GM21529 (cell line): ENCODE data around the gene KCNAB2.

Experiments
- ATAC-seq: cut with Tn5 transposase; IDR thresholded peaks from one replicate; pipeline ENCODE4 v1.9.1; 2021; ENCODE audit not compliant: unreplicated experiment

The KCNAB2 gene

GRCh38 chr1:6144175-6144574 is 98.5 kb downstream of the KCNAB2 start:
- no peak for ATAC-seq

- no peak for ATAC-seq
These were observed 99.1 kb downstream of the KCNAB2 start for GRCh38 chr1:6144647-6145395.

- no peak for ATAC-seq
These were observed 99.7 kb downstream of the KCNAB2 start for GRCh38 chr1:6145396-6145750.

GRCh38 chr1:6145864-6146410 is 100.2 kb downstream of the KCNAB2 start:
- no peak for ATAC-seq

- ATAC-seq: no peak
These were observed 103.0 kb downstream of the KCNAB2 start for GRCh38 chr1:6148497-6149241.

- ATAC-seq: no peak
These were observed 103.9 kb downstream of the KCNAB2 start for GRCh38 chr1:6149597-6149996.

GRCh38 chr1:6150006-6150938 is 104.6 kb downstream of the KCNAB2 start:
- no peak for ATAC-seq
